ENCODE data around the gene MBOAT2.

GRCh38 chr2:8858264-8858663, 145.2 kb downstream of the MBOAT2 start:
- no peak for TF ChIP-seq EZH2 (IDR thresholded peaks at IDR 0.05; ENCODE audit: insufficient read depth, poor library complexity, severe bottlenecking)
- TF ChIP-seq EZH2phosphoT487 (IDR thresholded peaks at IDR 0.05; ENCODE audit: insufficient read depth, low read depth): no peak
